Measurements from ENCODE around the gene RAD9A.

Gene RAD9A

GRCh38 chr11:67356864-67357561, 34.8 kb upstream of the RAD9A start:
- Histone ChIP-seq H3K4me3 (ENCODE audit: low read length) (peak overlapping the region; percentile 44), H4K20me1 (ENCODE audit: insufficient read depth, low read length) (no peaks in the 10 kb centered on the region), H3K9me3 (replicated peaks; ENCODE audit: insufficient read depth, low read length) (no peaks in the 10 kb centered on the region), H3K27ac (ENCODE audit: low read length) (no peak overlapping the region), H3K27me3 (replicated peaks; ENCODE audit: insufficient read depth, low read length) (no peaks in the 10 kb centered on the region), H3K36me3 (replicated peaks; ENCODE audit: insufficient read depth, low read length) (no peaks in the 10 kb centered on the region), H3F3A (ENCODE audit: insufficient read depth, low read length) (peaks cover 22% of the 10 kb centered on the region), H3K4me2 (ENCODE audit: low read depth, low read length) (peak overlapping the region; percentile 63; the same call in 1 of the 2 replicates), H3K9me2 (replicated peaks; ENCODE audit: insufficient read depth, low read length) (no peaks in the 10 kb centered on the region), H3K4me1 (ENCODE audit: low read length) (peaks cover 21% of the 10 kb centered on the region), H2AFZ (ENCODE audit: low read length) (peak overlapping the region; percentile 68), H3K79me2 (ENCODE audit: low read length) (0 out of 2 replicates have a peak, but pooled peaks cover 3% of the 10 kb centered on the region), H3K9ac (ENCODE audit: low read length) (peak overlapping the region; percentile 58; the same call in 1 of the 2 replicates)
- peak; percentile 69 for DNase-seq
- TF ChIP-seq CTCF (IDR thresholded peaks at IDR 0.05; ENCODE audit: low read length) (peak; percentile 97), EZH2 (optimal IDR thresholded peaks at IDR 0.05; ENCODE audit: low read depth, low read length) (no peak)

- no peak overlapping the region for H3K9ac ChIP-seq (ENCODE audit: low read length)
- peaks cover 21% of the 10 kb centered on the region for H3K4me1 ChIP-seq (ENCODE audit: low read length)
- H3K9me2 ChIP-seq (replicated peaks; ENCODE audit: insufficient read depth, low read length): no peaks in the 10 kb centered on the region
- no peak overlapping the region for H3K27ac ChIP-seq (ENCODE audit: low read length)
- DNase-seq: no peak
- H3K9me3 ChIP-seq (replicated peaks; ENCODE audit: insufficient read depth, low read length): no peaks in the 10 kb centered on the region
- peaks cover 14% of the 10 kb centered on the region for H3F3A ChIP-seq (ENCODE audit: insufficient read depth, low read length)
- H3K4me2 ChIP-seq (ENCODE audit: low read depth, low read length): no peak overlapping the region
- H3K79me2 ChIP-seq (ENCODE audit: low read length): no peaks in the 10 kb centered on the region
- no peak overlapping the region for H2AFZ ChIP-seq (ENCODE audit: low read length)
- no peaks in the 10 kb centered on the region for H3K27me3 ChIP-seq (replicated peaks; ENCODE audit: insufficient read depth, low read length)
- TF ChIP-seq CTCF (IDR thresholded peaks at IDR 0.05; ENCODE audit: low read length): no peak
- H3K36me3 ChIP-seq (replicated peaks; ENCODE audit: insufficient read depth, low read length): no peaks in the 10 kb centered on the region
- H4K20me1 ChIP-seq (ENCODE audit: insufficient read depth, low read length): no peaks in the 10 kb centered on the region
- H3K4me3 ChIP-seq (ENCODE audit: low read length): no peak overlapping the region
Observed at GRCh38 chr11:67357831-67358670, 33.7 kb upstream of the RAD9A start.

GRCh38 chr11:67364169-67364568, 27.6 kb upstream of the RAD9A start:
- Histone ChIP-seq H3K79me2 (ENCODE audit: low read length) (no peaks in the 10 kb centered on the region), H3K9ac (ENCODE audit: low read length) (no peak overlapping the region), H3K9me2 (replicated peaks; ENCODE audit: insufficient read depth, low read length) (no peaks in the 10 kb centered on the region), H3F3A (ENCODE audit: insufficient read depth, low read length) (no peaks in the 10 kb centered on the region), H3K27ac (ENCODE audit: low read length) (no peak overlapping the region), H4K20me1 (ENCODE audit: insufficient read depth, low read length) (no peaks in the 10 kb centered on the region), H3K4me1 (ENCODE audit: low read length) (no peaks in the 10 kb centered on the region), H3K4me2 (ENCODE audit: low read depth, low read length) (no peak overlapping the region), H3K27me3 (replicated peaks; ENCODE audit: insufficient read depth, low read length) (no peaks in the 10 kb centered on the region), H3K36me3 (replicated peaks; ENCODE audit: insufficient read depth, low read length) (no peaks in the 10 kb centered on the region), H3K4me3 (ENCODE audit: low read length) (no peak overlapping the region), H3K9me3 (replicated peaks; ENCODE audit: insufficient read depth, low read length) (no peaks in the 10 kb centered on the region), H2AFZ (ENCODE audit: low read length) (no peak overlapping the region)
- DNase-seq: no peak
- TF ChIP-seq CTCF (IDR thresholded peaks at IDR 0.05; ENCODE audit: low read length) (no peak), EZH2 (optimal IDR thresholded peaks at IDR 0.05; ENCODE audit: low read depth, low read length) (no peak), EZH2phosphoT487 (IDR thresholded peaks at IDR 0.05; ENCODE audit: low read length) (no peak)
